Sciatic nerve (tissue), 2 donors: ENCODE data around the gene VSTM2A. TPM values are rescaled to one million over a fixed set of nuclear protein-coding genes. Genes with fewer than 3 reads are reported as not detected.

Source experiments
- ATAC-seq: fragments of 200-7000 bp; cut with Tn5 transposase; one replicate; pipeline ENCODE4 v1.9.1; 2020; ENCODE audit warnings: mild to moderate bottlenecking, moderate library complexity
- DNase-seq: peaks from one replicate; pipeline ENCODE4 v3.0.0-alpha.2; 2020; ENCODE audit warnings: low spot score
- intact Hi-C: fragments of 100-400 bp; cut with DNase I; formaldehyde crosslinking; loops from one replicate; pipeline ENCODE4 v1.14.2; 2022
- total RNA-seq: library from RNA; stranded (reverse); fragmentation: NEBNext Ultra II Directional; extraction: Animal tissue kit (Norgen Biotek cat#: 25700); gene quantifications from one replicate; pipeline ENCODE4 v1.2.1, GENCODE V29; 2021
- donor health status: DM: no; HTN: no; CAD: no.
- donor health status: DM: no; HTN: no; CAD: no.

VSTM2A gene
- total RNA-seq, 1 donor from 2014 or later, result not detected

DNA sequence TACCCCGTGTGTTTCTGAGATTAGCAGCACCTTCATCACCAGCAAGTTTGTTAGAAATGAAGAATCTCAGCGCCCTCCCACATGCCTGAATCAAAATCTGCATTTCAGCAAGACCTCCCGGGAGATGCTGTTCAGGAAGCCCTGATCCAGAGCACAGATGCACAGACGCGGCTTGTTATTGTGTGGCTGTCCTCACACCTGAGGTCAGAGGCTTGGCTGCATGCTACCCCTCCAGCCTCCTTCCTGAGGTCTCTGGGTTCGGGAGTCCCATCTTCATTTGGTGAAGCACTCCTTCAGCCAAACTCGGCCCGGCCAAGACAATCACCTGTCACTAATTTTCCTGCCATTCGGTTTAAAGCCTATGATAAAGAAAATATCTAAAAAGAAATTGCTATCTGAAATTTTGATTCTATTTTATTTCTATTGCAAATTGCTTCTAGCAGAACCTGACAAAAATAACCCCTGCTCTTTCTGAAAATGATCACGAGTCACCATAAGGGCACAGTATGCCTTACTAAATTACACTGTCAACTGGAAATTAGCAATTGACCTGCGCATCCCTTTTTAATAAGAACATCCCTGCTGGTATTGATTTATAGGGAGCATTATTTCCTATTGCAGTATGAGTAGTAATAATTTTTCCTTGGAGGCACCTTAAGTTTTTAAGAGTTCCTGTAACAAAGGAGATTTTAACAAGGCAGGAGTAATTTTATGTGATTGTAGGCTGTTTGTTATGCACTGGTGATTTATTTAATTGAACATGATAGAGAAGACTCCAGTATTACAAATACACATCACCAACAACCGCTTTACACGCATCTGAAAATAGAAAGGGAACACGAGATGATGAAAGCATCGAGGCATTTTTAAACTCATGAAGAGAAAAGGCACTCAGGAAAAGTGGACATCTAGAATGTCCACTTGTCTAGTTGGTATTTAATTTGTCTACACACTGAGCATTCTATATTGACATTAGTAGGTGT lies 49.5 kb downstream of the VSTM2A start:
- DNase-seq (no peak), ATAC-seq (no peak)
- intact Hi-C loops, result no loop called here

DNA sequence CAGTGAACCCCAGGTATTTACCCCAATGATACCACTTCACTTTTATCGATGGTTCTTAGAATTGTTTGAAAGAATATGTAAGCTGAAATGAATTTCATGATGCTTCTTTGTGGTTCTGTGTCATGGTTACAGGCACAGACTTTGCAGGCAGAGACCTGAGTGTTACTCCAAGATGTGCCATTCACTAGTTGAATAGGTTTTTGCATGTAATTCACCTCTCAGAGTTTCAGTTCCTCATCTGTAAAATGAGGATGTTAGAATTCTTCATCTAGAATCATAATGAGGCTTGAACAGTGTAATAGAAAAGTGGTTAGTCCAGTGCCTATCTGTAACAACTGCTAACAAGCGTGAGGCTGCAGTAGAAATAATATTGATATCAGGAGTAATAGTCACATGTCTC lies 54.6 kb downstream of the VSTM2A start:
- no peak for DNase-seq
- ATAC-seq, result no peak
- intact Hi-C loops, result no loop called here

GRCh38 chr7:54615537-54615936 lies 73.4 kb downstream of the VSTM2A start:
- intact Hi-C loops, result no loop called here
- ATAC-seq (no peak), DNase-seq (no peak)

Other genes with a start within 250 kb of the VSTM2A start
- gene SEC61G, start 216.8 kb downstream of the VSTM2A start, total RNA-seq, result 54.9 TPM